ENCODE results near the gene FRMD5.
"Not testable (repeated sequence)": the region's sequence is repeated elsewhere in the genome, so short reads cannot be mapped to it uniquely, and the experiment has no call there.

FRMD5 gene

DNA sequence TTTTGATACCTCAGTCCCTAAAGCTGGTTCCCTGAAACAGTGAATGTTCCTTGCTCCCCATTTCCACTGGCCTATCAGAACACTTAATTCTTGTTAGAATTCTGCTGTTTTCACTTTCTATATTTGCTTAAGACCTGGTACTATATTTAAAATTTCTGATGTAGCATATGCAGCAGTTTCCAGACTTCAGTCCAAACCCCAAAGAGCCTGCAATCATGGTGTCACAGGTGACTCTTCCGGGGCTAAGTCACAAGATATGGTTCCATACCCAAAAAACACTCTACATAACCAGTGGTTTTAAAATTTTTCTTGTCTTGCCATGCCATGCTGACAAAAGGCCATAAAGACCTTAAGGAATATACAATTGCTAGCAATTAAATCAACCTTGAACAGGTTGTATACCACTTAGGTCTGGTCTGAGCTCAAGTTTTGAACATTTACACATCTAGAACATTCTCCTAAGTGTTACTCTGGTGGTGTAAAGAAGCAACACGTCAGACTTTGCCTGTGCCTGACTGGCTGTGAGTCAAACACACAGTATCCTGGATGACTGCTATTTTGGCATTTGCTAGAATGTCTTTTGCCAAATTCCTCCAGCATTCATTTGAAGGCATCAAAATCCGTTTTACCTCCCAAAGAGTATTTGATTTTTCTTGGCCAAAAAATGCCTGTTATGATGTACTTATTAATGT, 160.0 kb downstream of the FRMD5 start:
- DNase-seq (ENCODE audit: low spot score), result no peak

DNA sequence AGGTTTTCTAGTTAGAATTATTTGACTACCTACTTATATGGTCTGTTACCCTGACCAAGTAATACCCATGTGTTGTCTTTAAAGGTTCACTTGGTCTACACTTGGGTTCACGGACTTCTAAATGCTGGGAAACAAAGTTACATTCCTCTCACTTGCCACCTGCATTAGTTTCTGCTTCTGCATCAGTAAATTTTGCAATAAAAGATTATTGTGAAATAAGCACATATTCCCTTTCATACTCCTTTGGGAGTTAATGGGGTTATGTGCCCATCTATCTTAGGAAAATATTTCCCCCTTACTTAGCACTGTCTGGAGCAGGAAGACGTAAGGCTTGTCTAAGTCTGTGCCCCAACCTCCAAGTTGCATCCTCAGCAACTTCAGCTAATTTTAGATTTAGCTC, 160.7 kb downstream of the FRMD5 start:
- in situ Hi-C loops (cut with MboI; ENCODE audit: low sequenced_read_pairs, unreplicated experiment), result no loop called here
- no peak for DNase-seq (ENCODE audit: low spot score)

More for the DNA sequence above, 160.0 kb downstream of the FRMD5 start:
- TF ChIP-seq CTCF (IDR thresholded peaks at IDR 0.05; ENCODE audit: borderline replicate concordance, control extremely low read depth, extremely low read depth, insufficient read depth, missing control alignments), result no peak
- in situ Hi-C loops (cut with MboI; ENCODE audit: low sequenced_read_pairs, unreplicated experiment), result no loop called here

DNA sequence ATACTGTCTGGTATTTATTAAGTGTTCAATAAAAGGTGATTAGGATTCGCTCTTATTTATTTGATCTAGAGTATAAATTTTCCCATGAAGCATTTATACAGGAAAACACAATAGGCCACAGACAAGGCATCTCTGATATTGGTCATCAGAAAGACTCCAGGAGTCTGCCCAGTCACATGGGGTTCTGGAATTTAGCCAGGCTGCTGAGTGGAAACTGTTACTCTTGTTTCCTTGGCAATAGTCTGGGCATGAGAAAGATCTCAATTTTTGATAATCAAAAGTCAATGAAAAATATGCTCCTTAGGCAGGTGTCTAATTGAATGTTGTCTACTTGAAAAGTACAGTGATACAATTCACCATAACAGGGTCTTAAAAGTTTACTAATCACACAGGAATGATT, 161.2 kb downstream of the FRMD5 start:
- in situ Hi-C loops (cut with MboI; ENCODE audit: low sequenced_read_pairs, unreplicated experiment), result no loop called here
- DNase-seq (ENCODE audit: low spot score), result no peak

More for the DNA sequence above, 160.7 kb downstream of the FRMD5 start:
- TF ChIP-seq CTCF (IDR thresholded peaks at IDR 0.05; ENCODE audit: borderline replicate concordance, control extremely low read depth, extremely low read depth, insufficient read depth, missing control alignments), result no peak

GRCh38 chr15:44032820-44033219, 162.3 kb downstream of the FRMD5 start:
- not testable (repeated sequence) for DNase-seq (ENCODE audit: low spot score)

More for the DNA sequence above, 161.2 kb downstream of the FRMD5 start:
- no peak for TF ChIP-seq CTCF (IDR thresholded peaks at IDR 0.05; ENCODE audit: borderline replicate concordance, control extremely low read depth, extremely low read depth, insufficient read depth, missing control alignments)

GRCh38 chr15:44029940-44030568, 165.0 kb downstream of the FRMD5 start:
- in situ Hi-C loops (cut with MboI; ENCODE audit: low sequenced_read_pairs, unreplicated experiment), result no loop called here

More at GRCh38 chr15:44032820-44033219, 162.3 kb downstream of the FRMD5 start:
- in situ Hi-C loops (cut with MboI; ENCODE audit: low sequenced_read_pairs, unreplicated experiment), result not testable (repeated sequence)

GRCh38 chr15:44029003-44029402, 166.1 kb downstream of the FRMD5 start:
- DNase-seq (ENCODE audit: low spot score), result no peak
- in situ Hi-C loops (cut with MboI; ENCODE audit: low sequenced_read_pairs, unreplicated experiment), result no loop called here
- no peak for TF ChIP-seq CTCF (IDR thresholded peaks at IDR 0.05; ENCODE audit: borderline replicate concordance, control extremely low read depth, extremely low read depth, insufficient read depth, missing control alignments)

More at GRCh38 chr15:44029940-44030568, 165.0 kb downstream of the FRMD5 start:
- DNase-seq (ENCODE audit: low spot score), result no peak
- no peak for TF ChIP-seq CTCF (IDR thresholded peaks at IDR 0.05; ENCODE audit: borderline replicate concordance, control extremely low read depth, extremely low read depth, insufficient read depth, missing control alignments)

- TF ChIP-seq CTCF (IDR thresholded peaks at IDR 0.05; ENCODE audit: borderline replicate concordance, control extremely low read depth, extremely low read depth, insufficient read depth, missing control alignments), result no peak
- in situ Hi-C loops (cut with MboI; ENCODE audit: low sequenced_read_pairs, unreplicated experiment), result no loop called here
- DNase-seq (ENCODE audit: low spot score), result no peak
Measured at GRCh38 chr15:44028349-44028748, 166.7 kb downstream of the FRMD5 start.

All from GM13976 (cell line).